Pons (tissue), 1 donor: Measurements from ENCODE around the gene PRKN.

Source experiments
- DNase-seq: peaks from one replicate; pipeline ENCODE4 v3.0.0-alpha.2; 2016; ENCODE audit warnings: low spot score

PRKN gene

GRCh38 chr6:161959072-161959471 lies 768.5 kb downstream of the PRKN start:
- no peak for DNase-seq

GRCh38 chr6:161956082-161956481 lies 771.5 kb downstream of the PRKN start:
- no peak for DNase-seq

GRCh38 chr6:161954699-161955276 lies 772.8 kb downstream of the PRKN start:
- no peak for DNase-seq

- no peak for DNase-seq
These were observed 773.5 kb downstream of the PRKN start for GRCh38 chr6:161954077-161954476.

- peak; percentile 17 for DNase-seq
These were observed 776.4 kb downstream of the PRKN start for GRCh38 chr6:161951126-161951525.

- no peak for DNase-seq
These were observed 778.0 kb downstream of the PRKN start for GRCh38 chr6:161949531-161949930.

- DNase-seq = no peak
These were observed 779.1 kb downstream of the PRKN start for GRCh38 chr6:161948462-161948861.

- DNase-seq = no peak
These were observed 780.2 kb downstream of the PRKN start for GRCh38 chr6:161947371-161947770.

- no peak for DNase-seq
These were observed 781.1 kb downstream of the PRKN start for GRCh38 chr6:161946461-161946860.

GRCh38 chr6:161943561-161943960 lies 784.0 kb downstream of the PRKN start:
- DNase-seq = no peak

GRCh38 chr6:161941565-161941964 lies 786.0 kb downstream of the PRKN start:
- DNase-seq = no peak

- DNase-seq = no peak
These were observed 787.0 kb downstream of the PRKN start for GRCh38 chr6:161940519-161940918.

- no peak for DNase-seq
These were observed 801.2 kb downstream of the PRKN start for GRCh38 chr6:161926324-161926723.

- DNase-seq = no peak
These were observed 803.0 kb downstream of the PRKN start for GRCh38 chr6:161924516-161925116.

- peak; percentile 59 for DNase-seq
These were observed 804.9 kb downstream of the PRKN start for GRCh38 chr6:161922631-161923119.

GRCh38 chr6:161921602-161922395 lies 805.8 kb downstream of the PRKN start:
- peak; percentile 65 for DNase-seq

GRCh38 chr6:161919691-161920090 lies 807.9 kb downstream of the PRKN start:
- DNase-seq = no peak

GRCh38 chr6:161918628-161919205 lies 808.8 kb downstream of the PRKN start:
- DNase-seq = no peak

GRCh38 chr6:161918109-161918531 lies 809.4 kb downstream of the PRKN start:
- DNase-seq = no peak

GRCh38 chr6:161917645-161918044 lies 809.9 kb downstream of the PRKN start:
- no peak for DNase-seq

- no peak for DNase-seq
These were observed 812.1 kb downstream of the PRKN start for GRCh38 chr6:161915456-161915964.

- DNase-seq = no peak
These were observed 818.7 kb downstream of the PRKN start for GRCh38 chr6:161908872-161909271.

- no peak for DNase-seq
These were observed 821.0 kb downstream of the PRKN start for GRCh38 chr6:161906571-161906970.
